Neural cell (in vitro differentiated cells): Measurements from ENCODE around the gene SPINT1.

ENCODE experiments used
- CTCF ChIP-seq: fragments of 450-650 bp; IDR thresholded peaks from 2 replicates; pipeline ENCODE4 v1.5.1; 2014; ENCODE audit warnings: antibody characterized with exemption, mild to moderate bottlenecking, moderate library complexity; ENCODE audit not compliant: poor library complexity, severe bottlenecking
- POLR2AphosphoS5 ChIP-seq: IDR thresholded peaks from 2 replicates; pipeline ENCODE4 v1.6.1; 2012
- RAD21 ChIP-seq: fragments of 450-650 bp; conservative IDR thresholded peaks from 2 replicates; pipeline ENCODE4 v1.6.1; 2014; ENCODE audit warnings: antibody characterized with exemption, mild to moderate bottlenecking, moderate library complexity
- REST ChIP-seq: IDR thresholded peaks from 2 replicates; pipeline ENCODE4 v1.6.1; 2012; ENCODE audit warnings: borderline replicate concordance
- SMC3 ChIP-seq: fragments of 450-650 bp; conservative IDR thresholded peaks from 2 replicates; pipeline ENCODE4 v1.6.1; 2014; ENCODE audit warnings: antibody characterized with exemption, mild to moderate bottlenecking, moderate library complexity; ENCODE audit not compliant: poor library complexity
- TAF1 ChIP-seq: IDR thresholded peaks from 2 replicates; pipeline ENCODE4 v1.6.1; 2012; ENCODE audit warnings: low read depth

- TF ChIP-seq CTCF, result no peak
- TF ChIP-seq POLR2AphosphoS5, result no peak
- TF ChIP-seq TAF1, result no peak
- no peak for TF ChIP-seq SMC3
- no peak for TF ChIP-seq RAD21
- no peak for TF ChIP-seq REST
These were observed 45.3 kb downstream of the SPINT1 start for GRCh38 chr15:40889112-40889511.
